WTC11 (cell line): ENCODE measurements around the gene TRIM41. TPM values are rescaled to one million over a fixed set of nuclear protein-coding genes. Genes with fewer than 3 reads are reported as not detected.
A peak's percentile ranks its signal among the peaks of the same experiment; 100 is the strongest.

Source experiments
- ATAC-seq: fragments of 200-7000 bp; cut with Tn5 transposase; 2 replicates; pipeline ENCODE4 v1.10.0; 2021; ENCODE audit warnings: mild to moderate bottlenecking, moderate library complexity
- CTCF ChIA-PET: fragments of 300-600 bp; sonication (Branson Sonifier 250); formaldehyde crosslinking; loops from one replicate; lab custom pipeline; 2021; ENCODE audit warnings: antibody characterized with exemption; lab: Charles Lee
- POLR2A ChIA-PET: fragments of 350-600 bp; sonication (Branson Sonifier 250); formaldehyde crosslinking; loops from one replicate; lab custom pipeline; 2021; ENCODE audit warnings: antibody characterized with exemption; lab: Charles Lee
- DNase-seq: peaks from one replicate; pipeline ENCODE4 v3.0.0; 2021; ENCODE audit warnings: low spot score
- H3K27ac Mint-ChIP-seq: 2 replicates; pipeline ENCODE4 v1.8.0; 2021; ENCODE audit warnings: mixed read lengths
- H3K27me3 Mint-ChIP-seq: 2 replicates; pipeline ENCODE4 v1.8.0; 2021; ENCODE audit warnings: low read depth, mild to moderate bottlenecking, moderate library complexity, mixed read lengths
- H3K36me3 Mint-ChIP-seq: 2 replicates; pipeline ENCODE4 v1.8.0; 2021; ENCODE audit warnings: mixed read lengths
- H3K4me1 Mint-ChIP-seq: 2 replicates; pipeline ENCODE4 v1.8.0; 2022; ENCODE audit warnings: mixed read lengths
- H3K4me3 Mint-ChIP-seq: 2 replicates; pipeline ENCODE4 v1.8.0; 2021; ENCODE audit warnings: mild to moderate bottlenecking, moderate library complexity, mixed read lengths
- H3K9me3 Mint-ChIP-seq: 2 replicates; pipeline ENCODE4 v1.8.0; 2021; ENCODE audit warnings: mixed read lengths
- CREM ChIP-seq: sonication (generic); formaldehyde crosslinking; IDR thresholded peaks from 2 replicates; pipeline ENCODE4 v1.8.1; 2022; ENCODE audit warnings: mild to moderate bottlenecking, missing genetic modification reagents, moderate library complexity
- EMX1 ChIP-seq: fragments of 250-450 bp; sonication (Bioruptor Pico); IDR thresholded peaks from 2 replicates; pipeline ENCODE4 v1.8.0; 2021; ENCODE audit warnings: mild to moderate bottlenecking
- FOXK1 ChIP-seq: sonication (generic); formaldehyde crosslinking; IDR thresholded peaks from 2 replicates; pipeline ENCODE4 v1.8.0; 2022; ENCODE audit warnings: mild to moderate bottlenecking, moderate library complexity, missing genetic modification reagents
- HMGA2 ChIP-seq: fragments of 250-450 bp; sonication (Bioruptor Pico); IDR thresholded peaks from 2 replicates; pipeline ENCODE4 v1.4.0; 2021; ENCODE audit warnings: mild to moderate bottlenecking, moderate library complexity
- JAZF1 ChIP-seq: fragments of 250-450 bp; sonication (Bioruptor Pico); IDR thresholded peaks from 2 replicates; pipeline ENCODE4 v1.9.0; 2021; ENCODE audit warnings: moderate library complexity, mild to moderate bottlenecking, inconsistent platforms
- SMAD3 ChIP-seq: sonication (generic); formaldehyde crosslinking; IDR thresholded peaks from 2 replicates; pipeline ENCODE4 v1.8.0; 2022; ENCODE audit warnings: missing genetic modification reagents, mild to moderate bottlenecking, borderline replicate concordance
- SOX15 ChIP-seq: fragments of 250-450 bp; sonication (Bioruptor Pico); IDR thresholded peaks from 2 replicates; pipeline ENCODE4 v1.9.0; 2021; ENCODE audit warnings: mild to moderate bottlenecking
- ZNF121 ChIP-seq: sonication (generic); formaldehyde crosslinking; IDR thresholded peaks from 2 replicates; pipeline ENCODE4 v1.8.0; 2023; ENCODE audit warnings: missing genetic modification reagents
- ZNF138 ChIP-seq: sonication (generic); formaldehyde crosslinking; conservative IDR thresholded peaks from 2 replicates; pipeline ENCODE4 v1.8.1; 2022; ENCODE audit warnings: mild to moderate bottlenecking, moderate library complexity, missing genetic modification reagents
- ZNF263 ChIP-seq: sonication (generic); formaldehyde crosslinking; IDR thresholded peaks from 2 replicates; pipeline ENCODE4 v1.8.1; 2022; ENCODE audit warnings: low read depth, mild to moderate bottlenecking, moderate library complexity, missing genetic modification reagents
- ZNF416 ChIP-seq: fragments of 250-450 bp; sonication (Bioruptor Pico); IDR thresholded peaks from 2 replicates; pipeline ENCODE4 v1.9.0; 2021; ENCODE audit warnings: mild to moderate bottlenecking, inconsistent platforms
- total RNA-seq: library from RNA; stranded (reverse); gene quantifications from 3 replicates; pipeline ENCODE4 v1.2.3, GENCODE V29; 2021
- TF ChIP-seq, protein P1 (sequence below): sonication (generic); formaldehyde crosslinking; IDR thresholded peaks from 2 replicates; pipeline ENCODE4 v1.8.1; 2022; ENCODE audit warnings: mild to moderate bottlenecking, missing genetic modification reagents, moderate library complexity, borderline replicate concordance
- TF ChIP-seq, protein P2 (sequence below): sonication (generic); formaldehyde crosslinking; IDR thresholded peaks from 2 replicates; pipeline ENCODE4 v1.8.0; 2022; ENCODE audit warnings: mild to moderate bottlenecking, missing genetic modification reagents
- TF ChIP-seq, protein P3 (sequence below): sonication (generic); formaldehyde crosslinking; IDR thresholded peaks from 2 replicates; pipeline ENCODE4 v1.8.1; 2022; ENCODE audit warnings: mild to moderate bottlenecking, moderate library complexity, missing genetic modification reagents
- TF ChIP-seq, protein P4 (sequence below): fragments of 250-450 bp; sonication (Bioruptor Pico); IDR thresholded peaks from 2 replicates; pipeline ENCODE4 v1.9.0; 2021; ENCODE audit warnings: mild to moderate bottlenecking
- TF ChIP-seq, protein P5 (sequence below): fragments of 250-450 bp; sonication (Bioruptor Pico); IDR thresholded peaks from 2 replicates; pipeline ENCODE4 v1.9.0; 2021; ENCODE audit warnings: moderate library complexity, mild to moderate bottlenecking, inconsistent platforms, borderline replicate concordance
- TF ChIP-seq, protein P6 (sequence below): sonication (generic); formaldehyde crosslinking; IDR thresholded peaks from 2 replicates; pipeline ENCODE4 v1.8.1; 2023; ENCODE audit warnings: mild to moderate bottlenecking, moderate library complexity, missing genetic modification reagents
- TF ChIP-seq, protein P7 (sequence below): sonication (generic); formaldehyde crosslinking; IDR thresholded peaks from 2 replicates; pipeline ENCODE4 v1.8.1; 2023; ENCODE audit warnings: mild to moderate bottlenecking, missing genetic modification reagents
- TF ChIP-seq, protein P8 (sequence below): sonication (generic); formaldehyde crosslinking; IDR thresholded peaks from 2 replicates; pipeline ENCODE4 v1.8.0; 2022; ENCODE audit warnings: missing genetic modification reagents
- TF ChIP-seq, protein P9 (sequence below): sonication (generic); formaldehyde crosslinking; IDR thresholded peaks from 2 replicates; pipeline ENCODE4 v1.8.0; 2022; ENCODE audit warnings: mild to moderate bottlenecking, missing genetic modification reagents

The TRIM41 gene
- total RNA-seq, 1 experiment from 2014 or later, result 33.5 TPM

DNA sequence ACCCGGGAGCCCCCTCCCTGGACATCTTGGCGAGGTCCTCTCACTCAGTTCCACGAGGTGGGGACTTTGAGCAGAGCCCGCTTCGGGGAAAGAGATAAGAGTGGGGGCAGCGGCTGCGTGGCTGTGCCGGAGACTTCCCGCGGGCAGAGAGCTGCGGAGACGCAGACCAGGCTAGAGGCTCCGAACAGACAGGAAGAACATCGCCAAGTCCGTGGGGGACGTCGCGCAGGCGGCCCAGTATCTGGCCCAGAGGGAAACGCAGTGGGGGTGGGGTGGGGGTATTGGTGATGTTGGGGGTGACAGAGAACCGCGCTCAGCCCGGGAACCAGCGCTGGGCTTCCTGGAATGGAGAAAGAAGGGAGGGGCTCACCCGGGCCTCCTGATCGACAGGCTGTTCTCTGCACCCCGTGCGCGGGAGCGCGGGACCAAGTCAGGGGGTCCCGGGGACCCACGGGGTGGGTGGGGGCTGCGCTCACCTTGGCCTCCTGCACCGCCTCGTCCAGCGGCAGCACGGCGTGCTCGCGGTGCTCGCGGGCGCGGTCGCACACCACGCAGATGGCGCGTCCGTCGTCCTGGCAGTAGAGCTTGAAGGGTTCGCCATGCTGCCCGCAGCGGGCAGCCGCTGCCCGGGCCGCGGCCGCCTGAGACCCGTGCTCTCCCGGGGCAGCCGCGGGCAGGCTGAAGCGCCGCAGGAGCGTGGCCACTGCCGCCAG lies 18.8 kb upstream of the TRIM41 start (continued):
- TF ChIP-seq ZNF416 (CRISPR knock-in tag), result no peak
- TF ChIP-seq, protein P1, sequence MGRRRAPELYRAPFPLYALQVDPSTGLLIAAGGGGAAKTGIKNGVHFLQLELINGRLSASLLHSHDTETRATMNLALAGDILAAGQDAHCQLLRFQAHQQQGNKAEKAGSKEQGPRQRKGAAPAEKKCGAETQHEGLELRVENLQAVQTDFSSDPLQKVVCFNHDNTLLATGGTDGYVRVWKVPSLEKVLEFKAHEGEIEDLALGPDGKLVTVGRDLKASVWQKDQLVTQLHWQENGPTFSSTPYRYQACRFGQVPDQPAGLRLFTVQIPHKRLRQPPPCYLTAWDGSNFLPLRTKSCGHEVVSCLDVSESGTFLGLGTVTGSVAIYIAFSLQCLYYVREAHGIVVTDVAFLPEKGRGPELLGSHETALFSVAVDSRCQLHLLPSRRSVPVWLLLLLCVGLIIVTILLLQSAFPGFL (CRISPR knock-in tag), result no peak
- TF ChIP-seq ZNF138, result no peak
- no peak for TF ChIP-seq SMAD3
- TF ChIP-seq ZNF121, result no peak
- TF ChIP-seq, protein P2, sequence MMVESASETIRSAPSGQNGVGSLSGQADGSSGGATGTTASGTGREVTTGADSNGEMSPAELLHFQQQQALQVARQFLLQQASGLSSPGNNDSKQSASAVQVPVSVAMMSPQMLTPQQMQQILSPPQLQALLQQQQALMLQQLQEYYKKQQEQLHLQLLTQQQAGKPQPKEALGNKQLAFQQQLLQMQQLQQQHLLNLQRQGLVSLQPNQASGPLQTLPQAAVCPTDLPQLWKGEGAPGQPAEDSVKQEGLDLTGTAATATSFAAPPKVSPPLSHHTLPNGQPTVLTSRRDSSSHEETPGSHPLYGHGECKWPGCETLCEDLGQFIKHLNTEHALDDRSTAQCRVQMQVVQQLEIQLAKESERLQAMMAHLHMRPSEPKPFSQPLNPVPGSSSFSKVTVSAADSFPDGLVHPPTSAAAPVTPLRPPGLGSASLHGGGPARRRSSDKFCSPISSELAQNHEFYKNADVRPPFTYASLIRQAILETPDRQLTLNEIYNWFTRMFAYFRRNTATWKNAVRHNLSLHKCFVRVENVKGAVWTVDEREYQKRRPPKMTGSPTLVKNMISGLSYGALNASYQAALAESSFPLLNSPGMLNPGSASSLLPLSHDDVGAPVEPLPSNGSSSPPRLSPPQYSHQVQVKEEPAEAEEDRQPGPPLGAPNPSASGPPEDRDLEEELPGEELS (CRISPR knock-in tag), result peak; percentile 1; the same call in 1 of the 2 replicates
- TF ChIP-seq, protein P3, sequence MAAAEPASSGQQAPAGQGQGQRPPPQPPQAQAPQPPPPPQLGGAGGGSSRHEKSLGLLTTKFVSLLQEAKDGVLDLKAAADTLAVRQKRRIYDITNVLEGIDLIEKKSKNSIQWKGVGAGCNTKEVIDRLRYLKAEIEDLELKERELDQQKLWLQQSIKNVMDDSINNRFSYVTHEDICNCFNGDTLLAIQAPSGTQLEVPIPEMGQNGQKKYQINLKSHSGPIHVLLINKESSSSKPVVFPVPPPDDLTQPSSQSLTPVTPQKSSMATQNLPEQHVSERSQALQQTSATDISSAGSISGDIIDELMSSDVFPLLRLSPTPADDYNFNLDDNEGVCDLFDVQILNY (CRISPR knock-in tag), result no peak
- TF ChIP-seq CREM (CRISPR knock-in tag), result no peak
- TF ChIP-seq, protein P4, sequence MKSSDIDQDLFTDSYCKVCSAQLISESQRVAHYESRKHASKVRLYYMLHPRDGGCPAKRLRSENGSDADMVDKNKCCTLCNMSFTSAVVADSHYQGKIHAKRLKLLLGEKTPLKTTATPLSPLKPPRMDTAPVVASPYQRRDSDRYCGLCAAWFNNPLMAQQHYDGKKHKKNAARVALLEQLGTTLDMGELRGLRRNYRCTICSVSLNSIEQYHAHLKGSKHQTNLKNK (CRISPR knock-in tag), result no peak
- TF ChIP-seq SOX15 (CRISPR knock-in tag), result no peak
- TF ChIP-seq HMGA2 (CRISPR knock-in tag), result no peak
- no peak for TF ChIP-seq EMX1 (CRISPR knock-in tag)
- TF ChIP-seq ZNF263 (CRISPR knock-in tag), result no peak
- TF ChIP-seq FOXK1, result no peak

DNA sequence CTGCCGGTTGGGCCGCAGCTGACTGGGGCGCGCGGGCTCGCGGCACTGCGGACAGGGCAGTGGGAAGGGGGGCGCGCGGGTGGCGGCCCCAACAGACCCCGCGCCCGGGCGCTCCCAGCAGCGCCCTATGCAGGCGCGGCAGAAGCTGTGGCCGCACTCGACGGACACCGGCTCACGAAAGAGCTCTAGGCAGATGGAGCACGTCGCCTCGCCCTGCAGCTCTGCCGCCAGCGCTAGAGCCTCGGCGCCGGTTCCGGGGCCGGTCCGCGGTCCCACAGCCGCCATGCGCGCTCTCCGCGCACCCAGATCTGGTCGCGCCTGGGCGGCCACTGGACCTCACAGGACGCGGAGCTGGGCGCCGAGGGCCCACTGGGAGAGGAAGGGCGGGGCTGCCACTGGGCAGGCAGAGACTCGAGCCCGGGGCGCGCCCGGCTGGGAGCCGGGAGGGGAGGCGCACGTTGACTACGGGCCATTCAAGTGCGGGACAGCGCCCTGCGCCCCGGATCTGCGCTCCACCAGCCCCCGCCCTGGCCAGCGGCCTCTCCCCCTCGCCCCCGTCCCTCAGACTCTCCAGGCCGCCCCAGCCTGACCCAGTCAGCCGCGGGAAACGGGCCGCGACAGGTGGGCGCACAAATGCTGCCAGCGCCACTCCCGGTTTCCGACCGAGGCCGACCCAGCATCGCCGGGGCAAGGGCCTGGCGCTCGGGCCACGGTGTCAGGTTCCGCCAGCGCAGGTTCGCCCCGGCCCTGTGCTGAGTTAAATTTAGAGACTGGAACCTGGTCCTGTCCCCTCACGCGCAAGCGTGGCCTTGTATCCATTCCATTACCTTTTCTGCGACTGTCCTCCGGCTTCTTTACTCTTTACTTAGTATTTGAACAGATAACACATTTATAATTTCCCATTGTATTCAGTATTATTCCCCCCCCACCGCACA lies 18.0 kb upstream of the TRIM41 start, which contains the start of gene TRIM7:
Gene TRIM7, minus strand, starts transcription at position 371 of the 935 bp plus-strand sequence. Its CDS starts 86 bp downstream, at position 285.
- no peaks in the 10 kb centered on the region for H3K9me3 Mint-ChIP-seq
- H3K4me3 Mint-ChIP-seq, result peak within 1 kb of the TSS; percentile 94
- POLR2A ChIA-PET, result interaction anchor here (2.3 kb wide), 1 partner anchor 13 kb away, joined by 11 read pairs; no protein-coding TSS in a partner anchor
- H3K27ac Mint-ChIP-seq, result no peak within 1 kb of the TSS
- H3K27me3 Mint-ChIP-seq, result peaks cover 72% of the 10 kb centered on the region
- peaks cover 30% of the 10 kb centered on the region for H3K4me1 Mint-ChIP-seq
- ATAC-seq (peak; percentile 1), DNase-seq (peak; percentile 55)
- CTCF ChIA-PET, result interaction anchor here (0.6 to 4.6 kb wide), 7 partner anchors 10 to 40 kb away, joined by 3 to 42 read pairs (median 5); partner anchors contain the start of gene TRIM41
- peaks cover 6% of the 10 kb centered on the region; the same call in 1 of the 2 replicates for H3K36me3 Mint-ChIP-seq
- TF ChIP-seq, protein P5, sequence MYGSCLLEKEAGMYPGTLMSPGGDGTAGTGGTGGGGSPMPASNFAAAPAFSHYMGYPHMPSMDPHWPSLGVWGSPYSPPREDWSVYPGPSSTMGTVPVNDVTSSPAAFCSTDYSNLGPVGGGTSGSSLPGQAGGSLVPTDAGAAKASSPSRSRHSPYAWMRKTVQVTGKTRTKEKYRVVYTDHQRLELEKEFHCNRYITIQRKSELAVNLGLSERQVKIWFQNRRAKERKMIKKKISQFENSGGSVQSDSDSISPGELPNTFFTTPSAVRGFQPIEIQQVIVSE, result no peak
- TF ChIP-seq, protein P6, sequence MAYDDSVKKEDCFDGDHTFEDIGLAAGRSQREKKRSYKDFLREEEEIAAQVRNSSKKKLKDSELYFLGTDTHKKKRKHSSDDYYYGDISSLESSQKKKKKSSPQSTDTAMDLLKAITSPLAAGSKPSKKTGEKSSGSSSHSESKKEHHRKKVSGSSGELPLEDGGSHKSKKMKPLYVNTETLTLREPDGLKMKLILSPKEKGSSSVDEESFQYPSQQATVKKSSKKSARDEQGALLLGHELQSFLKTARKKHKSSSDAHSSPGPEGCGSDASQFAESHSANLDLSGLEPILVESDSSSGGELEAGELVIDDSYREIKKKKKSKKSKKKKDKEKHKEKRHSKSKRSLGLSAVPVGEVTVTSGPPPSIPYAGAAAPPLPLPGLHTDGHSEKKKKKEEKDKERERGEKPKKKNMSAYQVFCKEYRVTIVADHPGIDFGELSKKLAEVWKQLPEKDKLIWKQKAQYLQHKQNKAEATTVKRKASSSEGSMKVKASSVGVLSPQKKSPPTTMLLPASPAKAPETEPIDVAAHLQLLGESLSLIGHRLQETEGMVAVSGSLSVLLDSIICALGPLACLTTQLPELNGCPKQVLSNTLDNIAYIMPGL (CRISPR knock-in tag), result peak; percentile 70; the same call in 1 of the 2 replicates
- TF ChIP-seq, protein P7, sequence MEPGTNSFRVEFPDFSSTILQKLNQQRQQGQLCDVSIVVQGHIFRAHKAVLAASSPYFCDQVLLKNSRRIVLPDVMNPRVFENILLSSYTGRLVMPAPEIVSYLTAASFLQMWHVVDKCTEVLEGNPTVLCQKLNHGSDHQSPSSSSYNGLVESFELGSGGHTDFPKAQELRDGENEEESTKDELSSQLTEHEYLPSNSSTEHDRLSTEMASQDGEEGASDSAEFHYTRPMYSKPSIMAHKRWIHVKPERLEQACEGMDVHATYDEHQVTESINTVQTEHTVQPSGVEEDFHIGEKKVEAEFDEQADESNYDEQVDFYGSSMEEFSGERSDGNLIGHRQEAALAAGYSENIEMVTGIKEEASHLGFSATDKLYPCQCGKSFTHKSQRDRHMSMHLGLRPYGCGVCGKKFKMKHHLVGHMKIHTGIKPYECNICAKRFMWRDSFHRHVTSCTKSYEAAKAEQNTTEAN (CRISPR knock-in tag), result 0 out of 2 replicates have a peak, but pooled peaks have one; percentile 6
- TF ChIP-seq, protein P8, sequence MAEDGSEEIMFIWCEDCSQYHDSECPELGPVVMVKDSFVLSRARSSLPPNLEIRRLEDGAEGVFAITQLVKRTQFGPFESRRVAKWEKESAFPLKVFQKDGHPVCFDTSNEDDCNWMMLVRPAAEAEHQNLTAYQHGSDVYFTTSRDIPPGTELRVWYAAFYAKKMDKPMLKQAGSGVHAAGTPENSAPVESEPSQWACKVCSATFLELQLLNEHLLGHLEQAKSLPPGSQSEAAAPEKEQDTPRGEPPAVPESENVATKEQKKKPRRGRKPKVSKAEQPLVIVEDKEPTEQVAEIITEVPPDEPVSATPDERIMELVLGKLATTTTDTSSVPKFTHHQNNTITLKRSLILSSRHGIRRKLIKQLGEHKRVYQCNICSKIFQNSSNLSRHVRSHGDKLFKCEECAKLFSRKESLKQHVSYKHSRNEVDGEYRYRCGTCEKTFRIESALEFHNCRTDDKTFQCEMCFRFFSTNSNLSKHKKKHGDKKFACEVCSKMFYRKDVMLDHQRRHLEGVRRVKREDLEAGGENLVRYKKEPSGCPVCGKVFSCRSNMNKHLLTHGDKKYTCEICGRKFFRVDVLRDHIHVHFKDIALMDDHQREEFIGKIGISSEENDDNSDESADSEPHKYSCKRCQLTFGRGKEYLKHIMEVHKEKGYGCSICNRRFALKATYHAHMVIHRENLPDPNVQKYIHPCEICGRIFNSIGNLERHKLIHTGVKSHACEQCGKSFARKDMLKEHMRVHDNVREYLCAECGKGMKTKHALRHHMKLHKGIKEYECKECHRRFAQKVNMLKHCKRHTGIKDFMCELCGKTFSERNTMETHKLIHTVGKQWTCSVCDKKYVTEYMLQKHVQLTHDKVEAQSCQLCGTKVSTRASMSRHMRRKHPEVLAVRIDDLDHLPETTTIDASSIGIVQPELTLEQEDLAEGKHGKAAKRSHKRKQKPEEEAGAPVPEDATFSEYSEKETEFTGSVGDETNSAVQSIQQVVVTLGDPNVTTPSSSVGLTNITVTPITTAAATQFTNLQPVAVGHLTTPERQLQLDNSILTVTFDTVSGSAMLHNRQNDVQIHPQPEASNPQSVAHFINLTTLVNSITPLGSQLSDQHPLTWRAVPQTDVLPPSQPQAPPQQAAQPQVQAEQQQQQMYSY (CRISPR knock-in tag), result peak; percentile 42; the same call in 1 of the 2 replicates
- no peak for TF ChIP-seq JAZF1
- 0 out of 2 replicates have a peak, but pooled peaks have one; percentile 24 for TF ChIP-seq ZNF121
- TF ChIP-seq, protein P9, sequence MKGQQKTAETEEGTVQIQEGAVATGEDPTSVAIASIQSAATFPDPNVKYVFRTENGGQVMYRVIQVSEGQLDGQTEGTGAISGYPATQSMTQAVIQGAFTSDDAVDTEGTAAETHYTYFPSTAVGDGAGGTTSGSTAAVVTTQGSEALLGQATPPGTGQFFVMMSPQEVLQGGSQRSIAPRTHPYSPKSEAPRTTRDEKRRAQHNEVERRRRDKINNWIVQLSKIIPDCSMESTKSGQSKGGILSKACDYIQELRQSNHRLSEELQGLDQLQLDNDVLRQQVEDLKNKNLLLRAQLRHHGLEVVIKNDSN, result no peak
